Peyer's patch (tissue), 4 donors: Measurements from ENCODE around the gene LHX1.

ENCODE experiments used
- CTCF ChIP-seq, 6 experiments: fragments of 450-650 bp in 4 of 6; fragments of 200-600 bp in 2 of 6; sonication (generic) in 1 of 6; IDR thresholded peaks; one replicate each; pipeline ENCODE4 v1.5.1; 2017 to 2019; ENCODE audit warnings: antibody characterized with exemption in 6 of 6, mild to moderate bottlenecking in 3 of 6, moderate library complexity in 1 of 6
- POLR2A ChIP-seq, 2 donors: fragments of 450-650 bp; IDR thresholded peaks; one replicate each; pipeline ENCODE4 v1.5.1; 2017; ENCODE audit warnings: antibody characterized with exemption in 2 of 2, mild to moderate bottlenecking in 2 of 2, moderate library complexity in 2 of 2

GRCh38 chr17:36944553-36944952 lies 7.3 kb downstream of the LHX1 start:
- TF ChIP-seq CTCF (IDR thresholded peaks at IDR 0.05) = no peak
- no peak for TF ChIP-seq POLR2A (IDR thresholded peaks at IDR 0.05)
